Umbilical cord (tissue), 2 donors: ENCODE measurements around the gene ATP2B3. TPM values are rescaled to one million over a fixed set of nuclear protein-coding genes. Genes with fewer than 3 reads are reported as not detected.
"Not testable (repeated sequence)": the region's sequence is repeated elsewhere in the genome, so short reads cannot be mapped to it uniquely, and the experiment has no call there.

Source experiments
- DNase-seq: peaks from one replicate; pipeline ENCODE4 v3.0.0-alpha.2; 2015; ENCODE audit warnings: low spot score
- total RNA-seq: library from RNA; depleted of rRNA; stranded (reverse); fragments of >200 nt; gene quantifications from one replicate; pipeline ENCODE4 v1.2.3, GENCODE V29; 2014; ENCODE audit warnings: low replicate concordance; ENCODE audit not compliant: insufficient read depth

ATP2B3 gene
- total RNA-seq, 1 donor from 2014 or later = 0.48 TPM

GRCh38 chrX:153593811-153594500 is 76.5 kb downstream of the ATP2B3 start:
- DNase-seq = no peak

- DNase-seq = no peak
Measured at GRCh38 chrX:153595387-153595786, 77.9 kb downstream of the ATP2B3 start.

DNA sequence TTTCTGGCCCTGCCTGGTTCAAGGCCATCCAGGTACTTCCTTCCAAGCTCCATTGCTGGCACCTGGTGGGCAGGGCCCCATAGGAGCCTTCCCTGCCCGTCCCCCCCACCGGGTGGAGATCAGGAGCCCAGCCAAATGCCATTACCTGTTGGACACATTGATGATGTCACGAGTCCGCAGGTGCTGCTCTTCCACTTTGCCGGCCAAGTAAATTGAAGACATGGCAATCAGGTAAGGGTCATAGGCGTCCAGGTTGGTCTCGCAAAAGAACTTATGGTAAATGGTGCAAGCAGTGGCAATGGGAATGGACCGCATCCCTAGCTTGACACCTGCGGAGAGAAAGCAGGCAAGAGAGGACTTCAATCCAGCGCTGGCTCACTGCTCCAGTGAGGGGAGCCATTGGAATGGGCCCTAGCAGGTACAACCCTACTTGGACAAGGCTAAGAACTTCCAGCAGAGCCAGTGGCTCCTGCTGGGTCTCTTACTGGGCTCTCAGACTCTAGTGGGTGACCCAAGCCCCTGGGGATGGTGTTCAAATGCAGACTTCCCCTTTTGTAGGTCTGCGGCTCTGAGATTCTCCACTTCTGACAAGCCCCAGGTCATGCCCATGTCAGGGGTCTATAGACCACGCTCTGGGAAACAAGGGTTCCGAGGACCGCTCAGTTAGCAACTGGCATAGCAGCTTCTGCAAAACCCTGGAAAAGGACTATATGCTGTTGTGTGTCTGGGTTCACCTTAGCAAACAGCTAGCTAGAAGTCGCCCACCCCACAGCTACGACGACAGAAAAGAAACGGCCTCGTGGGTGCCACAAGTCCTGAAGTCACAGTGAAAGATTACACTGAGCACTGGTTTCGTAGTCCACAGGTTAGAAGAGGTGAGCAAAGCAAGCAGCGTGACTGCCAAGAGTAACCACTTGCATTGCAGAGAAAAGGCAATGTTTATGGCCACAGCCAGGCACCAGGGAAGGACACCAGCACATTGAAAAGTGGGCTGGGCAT is 78.7 kb downstream of the ATP2B3 start:
- no peak for DNase-seq

- DNase-seq = no peak
Measured at GRCh38 chrX:153596981-153597750, 79.7 kb downstream of the ATP2B3 start.

DNA sequence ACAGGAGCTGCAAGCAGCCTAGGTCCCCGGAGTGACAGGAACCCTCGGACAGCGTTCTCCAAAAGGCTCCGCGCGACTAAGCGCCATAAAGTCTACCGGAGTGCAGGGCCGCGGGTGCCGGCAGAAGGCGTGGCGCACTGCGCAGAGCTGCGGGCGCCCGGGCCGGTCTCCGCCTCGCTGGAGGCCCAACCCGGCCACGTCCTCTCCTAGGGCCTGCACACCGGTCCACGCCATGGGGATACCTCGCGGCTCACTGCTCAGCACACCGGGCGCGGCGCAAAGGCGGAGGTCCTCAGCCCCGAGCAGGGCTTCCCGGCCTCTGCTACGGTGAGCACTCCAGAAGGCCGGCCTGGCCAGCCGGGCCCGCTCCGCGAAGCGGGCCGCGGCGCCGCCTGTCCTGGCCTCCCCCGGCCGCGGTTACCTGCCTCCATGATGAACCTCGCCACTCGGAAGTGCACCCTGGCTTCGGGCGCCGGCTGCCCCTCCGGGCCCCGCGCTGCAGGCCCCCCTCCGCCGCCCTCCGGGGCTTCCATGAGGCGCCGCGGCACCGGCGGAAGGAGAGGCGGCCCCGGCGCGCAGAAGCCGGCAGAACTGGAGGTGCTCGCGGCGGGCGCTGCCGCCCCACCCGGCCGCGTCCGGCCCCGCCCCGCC is 81.2 kb downstream of the ATP2B3 start, which contains the start of gene CCNQ:
TSS of gene CCNQ (minus strand) at position 599 of the 651 bp plus-strand sequence. CDS start at position 533, 66 bp downstream.
- peak; percentile 11 for DNase-seq

DNA sequence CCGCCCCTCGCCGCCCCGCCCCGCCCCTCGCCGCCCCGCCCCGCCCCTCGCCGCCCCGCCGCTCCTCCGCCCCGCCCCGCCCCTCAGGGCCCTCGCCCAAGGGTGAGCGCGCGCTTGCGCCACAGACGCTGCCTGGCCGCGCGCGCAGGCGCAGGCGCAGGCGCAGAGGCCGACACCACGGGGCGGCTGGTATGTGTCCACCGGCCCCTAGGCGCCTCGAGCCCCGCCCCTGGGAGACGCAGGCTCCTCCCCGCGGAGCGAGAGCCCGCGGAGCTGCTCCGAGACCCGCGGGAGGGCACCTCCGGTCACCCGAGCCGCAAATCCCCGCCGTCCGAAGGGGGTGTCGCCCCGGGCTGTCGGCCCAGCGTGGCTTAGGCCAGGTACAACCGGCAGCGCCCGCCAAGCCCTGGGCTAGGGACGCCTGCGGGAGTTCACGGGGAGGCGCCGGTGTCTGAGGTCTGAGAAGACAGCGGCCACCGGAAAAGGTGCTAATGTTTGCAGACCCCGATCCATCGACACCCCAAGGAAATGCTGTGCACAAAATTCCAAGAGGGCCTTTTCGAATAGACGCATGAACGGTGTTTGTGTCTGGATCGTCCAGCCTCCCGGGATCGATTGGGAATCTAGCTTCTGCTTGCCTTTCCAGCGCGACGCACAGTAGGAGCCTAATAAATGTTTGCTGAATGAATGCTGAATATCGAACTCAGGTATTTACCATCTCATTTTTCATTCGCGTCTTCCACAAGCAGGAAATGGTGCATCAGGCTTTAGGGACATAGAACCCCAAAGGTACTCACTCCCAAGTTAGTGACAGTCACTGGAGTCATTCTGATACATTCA is 82.0 kb downstream of the ATP2B3 start:
- peak; percentile 88 for DNase-seq

GRCh38 chrX:153600032-153600373 is 82.6 kb downstream of the ATP2B3 start:
- peak; percentile 20 for DNase-seq

GRCh38 chrX:153600921-153601320 is 83.5 kb downstream of the ATP2B3 start:
- DNase-seq = no peak

- no peak for DNase-seq
Measured at GRCh38 chrX:153601511-153602110, 84.2 kb downstream of the ATP2B3 start.

- no peak for DNase-seq
Measured at GRCh38 chrX:153602601-153603000, 85.2 kb downstream of the ATP2B3 start.

DNA sequence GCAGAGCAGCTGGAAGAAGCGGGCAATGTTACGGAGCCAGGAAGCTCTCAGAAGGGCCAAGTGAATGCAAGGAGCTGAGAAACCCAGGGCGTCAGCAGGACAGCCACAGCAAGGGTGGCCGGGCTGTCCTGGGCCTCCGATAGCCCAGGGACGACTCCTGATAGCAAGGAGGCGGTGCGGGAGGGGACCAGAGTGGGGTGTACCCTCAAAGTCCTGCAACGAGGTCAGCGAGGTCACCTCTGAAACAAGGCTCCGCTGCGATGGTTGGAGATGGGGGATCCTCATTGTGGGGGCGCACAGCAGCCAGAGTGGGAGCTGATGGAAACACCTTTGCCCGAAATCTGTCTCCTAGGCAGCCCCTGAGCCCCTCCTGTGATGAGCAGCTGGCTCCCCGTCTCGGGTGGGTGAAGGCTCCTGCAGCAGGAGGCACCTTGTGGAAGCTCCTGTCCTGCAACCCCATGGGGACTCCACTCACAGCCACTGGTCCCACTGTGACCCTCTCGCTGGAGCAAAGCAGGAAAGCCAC is 85.8 kb downstream of the ATP2B3 start:
- no peak for DNase-seq

GRCh38 chrX:153604666-153605380 is 87.4 kb downstream of the ATP2B3 start:
- not testable (repeated sequence) for DNase-seq

DNA sequence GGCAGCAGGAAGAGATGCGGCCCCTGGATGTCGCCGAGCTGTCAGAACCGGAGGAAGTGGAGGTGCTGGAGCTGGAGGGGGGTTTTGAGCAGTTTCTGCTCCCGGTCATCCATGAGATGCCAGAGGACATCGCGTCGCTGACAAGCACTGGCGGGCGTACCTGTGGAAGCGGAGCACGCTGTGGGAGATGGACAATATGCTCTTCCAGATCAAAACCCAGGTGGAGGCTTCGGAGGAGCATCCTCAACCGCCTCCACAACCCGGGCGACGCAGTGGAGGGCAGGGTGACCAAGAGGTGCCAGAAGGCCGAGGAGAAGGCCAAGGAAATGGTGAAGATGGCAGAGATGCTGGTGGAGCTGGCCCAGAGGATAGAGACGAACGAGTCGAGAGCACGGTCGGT is 89.1 kb downstream of the ATP2B3 start:
- DNase-seq = no peak

GRCh38 chrX:153608376-153608775 is 90.9 kb downstream of the ATP2B3 start:
- no peak for DNase-seq

GRCh38 chrX:153608806-153609205 is 91.4 kb downstream of the ATP2B3 start:
- no peak for DNase-seq

GRCh38 chrX:153609917-153610835 is 92.7 kb downstream of the ATP2B3 start:
- DNase-seq = peak; percentile 76

DNA sequence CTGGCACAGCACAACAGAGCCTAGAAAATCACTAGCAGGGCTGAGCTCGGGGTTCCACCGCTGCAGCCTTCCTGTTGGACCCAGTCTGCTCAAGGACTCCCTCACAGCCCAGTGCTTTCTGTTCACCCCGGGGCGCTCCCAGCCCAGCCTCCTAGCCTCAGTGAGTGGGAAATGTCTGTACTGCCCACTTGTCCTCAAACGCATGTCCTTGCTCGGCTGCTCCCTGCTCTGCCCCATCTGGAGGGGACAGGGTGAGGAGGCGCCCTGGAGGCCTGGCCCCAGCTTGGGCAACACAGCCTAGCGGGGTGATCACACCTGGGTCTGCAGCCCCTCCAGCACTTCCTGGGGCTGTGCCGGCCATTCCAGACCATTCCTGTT is 93.4 kb downstream of the ATP2B3 start:
- no peak for DNase-seq
